ENCODE data around the gene GALNT6. TPM values are rescaled to one million over a fixed set of nuclear protein-coding genes. Genes with fewer than 3 reads are reported as not detected.

GALNT6 gene
- total RNA-seq, 1 experiment from 2014 or later: 101 TPM

- no peaks in the 10 kb centered on the region for H4K20me1 ChIP-seq (ENCODE audit: low read length)
- no peak for DNase-seq
- ATAC-seq: no peak
- no peaks in the 10 kb centered on the region for H3K79me2 ChIP-seq (ENCODE audit: low read length)
- H3K4me1 ChIP-seq (ENCODE audit: insufficient read depth, low read length): no peaks in the 10 kb centered on the region
- no peak overlapping the region for H3K27ac ChIP-seq (ENCODE audit: low read length)
- no peak overlapping the region for H3K9ac ChIP-seq (ENCODE audit: low read length)
- no TSS peak for BruUV-seq (replicated peaks)
- no peak overlapping the region for H3K4me2 ChIP-seq (ENCODE audit: low read length)
- H3K36me3 ChIP-seq (ENCODE audit: low read depth, low read length): peaks cover 40% of the 10 kb centered on the region
- no peak overlapping the region for H3K4me3 ChIP-seq (ENCODE audit: low read length)
- H3F3A ChIP-seq (ENCODE audit: low read length, unreplicated experiment): no peaks in the 10 kb centered on the region
- ChIA-PET POLR2A (ENCODE audit: unreplicated experiment) (no interaction called here), CTCF (no interaction called here)
- H3K9me3 ChIP-seq (ENCODE audit: low read length): no peaks in the 10 kb centered on the region
- no peak overlapping the region for H2AFZ ChIP-seq (ENCODE audit: low read length)
- TF ChIP-seq CTCF (conservative IDR thresholded peaks at IDR 0.05; ENCODE audit: low read depth, low read length) (no peak), EZH2phosphoT487 (IDR thresholded peaks at IDR 0.05; ENCODE audit: borderline replicate concordance, low read length) (no peak), EZH2 (IDR thresholded peaks at IDR 0.05; ENCODE audit: low read length, unreplicated experiment) (no peak)
- H3K9me2 ChIP-seq (replicated peaks; ENCODE audit: low read length): no peaks in the 10 kb centered on the region
- intact Hi-C loops (cut with micrococcal nuclease): no loop called here
- H3K27me3 ChIP-seq (ENCODE audit: low read length): no peaks in the 10 kb centered on the region
Observed at GRCh38 chr12:51357374-51358047, 33.7 kb downstream of the GALNT6 start.

- BruUV-seq (replicated peaks): TSS peak; percentile 32
- DNase-seq (peak; percentile 53), ATAC-seq (peak; percentile 53)
- no peaks in the 10 kb centered on the region for H3K27me3 ChIP-seq (ENCODE audit: low read length)
- no peak overlapping the region for H3K4me2 ChIP-seq (ENCODE audit: low read length)
- no peak overlapping the region for H3K9ac ChIP-seq (ENCODE audit: low read length)
- no peaks in the 10 kb centered on the region for H4K20me1 ChIP-seq (ENCODE audit: low read length)
- ChIA-PET POLR2A (ENCODE audit: unreplicated experiment) (no interaction called here), CTCF (no interaction called here)
- no peaks in the 10 kb centered on the region for H3F3A ChIP-seq (ENCODE audit: low read length, unreplicated experiment)
- no peaks in the 10 kb centered on the region for H3K4me1 ChIP-seq (ENCODE audit: insufficient read depth, low read length)
- no peaks in the 10 kb centered on the region for H3K9me2 ChIP-seq (replicated peaks; ENCODE audit: low read length)
- TF ChIP-seq CTCF (conservative IDR thresholded peaks at IDR 0.05; ENCODE audit: low read depth, low read length) (peak; percentile 67), EZH2phosphoT487 (IDR thresholded peaks at IDR 0.05; ENCODE audit: borderline replicate concordance, low read length) (no peak), EZH2 (IDR thresholded peaks at IDR 0.05; ENCODE audit: low read length, unreplicated experiment) (no peak)
- no peak overlapping the region for H3K27ac ChIP-seq (ENCODE audit: low read length)
- no peaks in the 10 kb centered on the region for H3K9me3 ChIP-seq (ENCODE audit: low read length)
- H3K36me3 ChIP-seq (ENCODE audit: low read depth, low read length): peaks cover 5% of the 10 kb centered on the region; the same call in 1 of the 2 replicates
- H3K79me2 ChIP-seq (ENCODE audit: low read length): no peaks in the 10 kb centered on the region
- intact Hi-C loops (cut with micrococcal nuclease): no loop called here
- H3K4me3 ChIP-seq (ENCODE audit: low read length): no peak overlapping the region
- H2AFZ ChIP-seq (ENCODE audit: low read length): no peak overlapping the region
Observed at GRCh38 chr12:51351913-51352532, 39.2 kb downstream of the GALNT6 start.

- TF ChIP-seq CTCF (conservative IDR thresholded peaks at IDR 0.05; ENCODE audit: low read depth, low read length): no peak
- no peak for TF ChIP-seq EZH2 (IDR thresholded peaks at IDR 0.05; ENCODE audit: low read length, unreplicated experiment)
- TF ChIP-seq EZH2phosphoT487 (IDR thresholded peaks at IDR 0.05; ENCODE audit: borderline replicate concordance, low read length): no peak
- ATAC-seq: no peak
- no peak for DNase-seq
- H3K4me2 ChIP-seq (ENCODE audit: low read length): no peak overlapping the region
- peaks cover 2% of the 10 kb centered on the region; the same call in 1 of the 2 replicates for H3K36me3 ChIP-seq (ENCODE audit: low read depth, low read length)
- H3K79me2 ChIP-seq (ENCODE audit: low read length): no peaks in the 10 kb centered on the region
- no peaks in the 10 kb centered on the region for H3K27me3 ChIP-seq (ENCODE audit: low read length)
- no peaks in the 10 kb centered on the region for H3F3A ChIP-seq (ENCODE audit: low read length, unreplicated experiment)
- H3K27ac ChIP-seq (ENCODE audit: low read length): no peak overlapping the region
- H3K4me1 ChIP-seq (ENCODE audit: insufficient read depth, low read length): peaks cover 7% of the 10 kb centered on the region
- H3K9ac ChIP-seq (ENCODE audit: low read length): no peak overlapping the region
- H2AFZ ChIP-seq (ENCODE audit: low read length): no peak overlapping the region
- no peaks in the 10 kb centered on the region for H4K20me1 ChIP-seq (ENCODE audit: low read length)
- no peaks in the 10 kb centered on the region for H3K9me3 ChIP-seq (ENCODE audit: low read length)
- intact Hi-C loops (cut with micrococcal nuclease): no loop called here
- ChIA-PET CTCF (interaction anchor here (0.6 kb wide), 1 partner anchor 40 kb away, joined by 3 read pairs; no protein-coding TSS in a partner anchor), POLR2A (ENCODE audit: unreplicated experiment) (interaction anchor here (0.8 kb wide), 1 partner anchor 48 kb away, joined by 5 read pairs; no protein-coding TSS in a partner anchor)
- no peak overlapping the region for H3K4me3 ChIP-seq (ENCODE audit: low read length)
- no TSS peak for BruUV-seq (replicated peaks)
- no peaks in the 10 kb centered on the region for H3K9me2 ChIP-seq (replicated peaks; ENCODE audit: low read length)
Observed at GRCh38 chr12:51349026-51349425, 42.2 kb downstream of the GALNT6 start.

Data from PC-3 (cell line).